GM12865 (cell line): ENCODE results near the gene CEP112.

Experiments
- DNase-seq: peaks from one replicate; pipeline ENCODE4 v3.0.0; 2010; ENCODE audit warnings: low read depth
- H3K4me3 ChIP-seq: 2 replicates; pipeline ENCODE4 v1.5.1; 2011; ENCODE audit warnings: mild to moderate bottlenecking, low read depth, low read length, control low read depth
- CTCF ChIP-seq: IDR thresholded peaks from 2 replicates; pipeline ENCODE4 v1.5.1; 2011; ENCODE audit warnings: low read length, control low read depth, low read depth, inconsistent platforms; ENCODE audit not compliant: insufficient read depth; ENCODE audit errors: missing control alignments

The CEP112 gene

GRCh38 chr17:65823713-65824112 lies 368.2 kb downstream of the CEP112 start:
- TF ChIP-seq CTCF: no peak
- DNase-seq: no peak
- H3K4me3 ChIP-seq: no peak overlapping the region

GRCh38 chr17:65820811-65821210 lies 371.1 kb downstream of the CEP112 start:
- DNase-seq: no peak
- TF ChIP-seq CTCF: no peak
- H3K4me3 ChIP-seq: no peak overlapping the region

DNA sequence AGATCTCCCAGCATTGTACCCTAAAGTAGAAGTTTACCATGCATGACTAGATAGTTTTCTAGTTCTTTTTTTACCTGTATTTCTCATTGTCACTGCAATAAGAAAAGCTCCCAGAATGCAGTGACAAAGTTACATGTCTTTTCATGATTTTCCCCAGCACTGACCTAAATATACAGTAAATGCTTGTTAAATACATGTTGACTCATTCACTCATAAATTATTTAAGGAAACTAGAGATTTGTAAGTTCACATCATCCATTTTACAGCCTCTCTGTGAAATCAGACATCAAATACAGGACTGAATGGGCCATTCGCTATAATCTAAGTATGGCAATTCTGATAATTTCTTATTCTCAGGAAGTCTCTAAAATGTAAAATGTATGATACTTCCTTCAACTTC lies 371.6 kb downstream of the CEP112 start:
- TF ChIP-seq CTCF: no peak
- H3K4me3 ChIP-seq: no peak overlapping the region

DNA sequence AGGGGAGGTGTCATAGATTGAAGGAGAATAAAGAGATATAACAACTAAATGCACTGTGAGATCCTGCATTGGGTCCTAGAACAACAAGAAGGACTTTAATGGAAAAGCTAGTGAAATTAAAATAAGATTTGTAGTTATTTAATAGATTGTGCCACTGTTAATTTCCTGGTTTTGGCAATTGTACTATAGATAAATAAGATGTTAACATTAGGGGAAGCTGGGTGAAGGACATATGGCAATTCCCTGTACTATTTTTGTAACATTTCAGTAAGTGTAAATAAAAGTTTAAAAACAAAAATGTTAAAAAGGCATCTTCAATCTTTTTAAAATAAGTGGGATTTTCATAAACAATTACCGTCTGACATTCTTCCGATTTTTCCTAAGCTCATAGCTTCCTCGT lies 372.1 kb downstream of the CEP112 start:
- TF ChIP-seq CTCF: no peak
- DNase-seq: no peak

More for the DNA sequence above, 371.6 kb downstream of the CEP112 start:
- DNase-seq: no peak

DNA sequence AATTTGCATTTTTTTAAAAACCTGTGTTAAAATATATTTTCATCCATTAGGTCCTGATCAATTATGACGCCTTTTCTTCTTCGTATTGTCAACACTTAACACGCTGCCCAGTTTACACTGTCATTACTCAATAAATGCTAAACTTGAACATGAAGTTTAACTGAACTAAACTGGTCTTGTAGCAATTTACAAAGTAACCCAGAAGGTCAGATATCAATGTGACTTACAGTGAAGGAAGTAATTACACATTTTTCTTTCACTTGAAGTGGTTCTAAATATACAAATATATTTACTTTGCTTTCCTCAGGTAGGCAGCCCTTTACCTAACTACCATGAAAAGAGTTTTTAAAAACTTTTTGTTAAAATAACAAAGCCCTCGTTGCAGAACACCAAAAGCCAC lies 374.0 kb downstream of the CEP112 start:
- no peak for TF ChIP-seq CTCF
- H3K4me3 ChIP-seq: no peak overlapping the region
- no peak for DNase-seq

More for the DNA sequence above, 372.1 kb downstream of the CEP112 start:
- no peak overlapping the region for H3K4me3 ChIP-seq

- no peak overlapping the region for H3K4me3 ChIP-seq
- TF ChIP-seq CTCF: no peak
- no peak for DNase-seq
These were observed 377.5 kb downstream of the CEP112 start for GRCh38 chr17:65814418-65814817.

GRCh38 chr17:65813306-65813705 lies 378.6 kb downstream of the CEP112 start:
- H3K4me3 ChIP-seq: no peak overlapping the region
- no peak for TF ChIP-seq CTCF
- no peak for DNase-seq
